ENCODE results near the gene SYNPO.

Gene SYNPO

DNA sequence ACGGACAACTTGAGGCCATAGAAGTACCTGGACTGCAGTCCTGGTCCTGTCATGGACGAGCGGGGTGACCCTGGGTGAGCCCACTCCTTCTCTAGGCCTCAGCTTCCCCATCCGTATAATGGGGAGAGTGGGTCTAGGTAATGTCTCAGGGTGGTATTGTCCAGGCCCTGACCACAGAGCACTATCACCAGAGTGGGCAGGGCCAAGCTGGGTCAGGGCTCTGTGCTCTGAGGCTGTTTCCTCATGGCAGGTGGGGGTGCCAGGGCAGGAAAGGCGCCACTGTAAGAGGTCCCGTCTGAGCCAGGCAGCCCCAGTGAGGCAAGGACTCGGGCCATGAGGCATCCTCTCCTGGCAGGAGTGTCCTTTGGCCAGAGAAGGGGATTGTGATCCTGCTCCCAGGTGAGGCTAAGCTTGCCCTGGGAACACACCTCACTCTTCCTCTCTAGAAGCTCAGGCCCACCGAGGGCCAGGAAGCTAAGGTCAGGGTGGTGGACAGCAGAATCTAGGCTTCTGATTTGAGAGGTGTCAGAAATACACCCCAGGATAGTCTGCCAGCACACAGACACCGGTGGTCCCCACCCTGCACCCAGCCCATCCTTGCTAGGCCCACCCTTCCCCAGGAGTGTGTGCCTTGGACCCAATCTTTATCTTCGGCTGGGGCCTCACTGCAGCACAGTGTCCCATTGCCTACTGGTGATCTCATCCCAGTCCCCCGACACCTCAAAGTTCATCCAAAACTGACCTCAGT lies 19.1 kb downstream of the SYNPO start:
- no peak for DNase-seq

DNA sequence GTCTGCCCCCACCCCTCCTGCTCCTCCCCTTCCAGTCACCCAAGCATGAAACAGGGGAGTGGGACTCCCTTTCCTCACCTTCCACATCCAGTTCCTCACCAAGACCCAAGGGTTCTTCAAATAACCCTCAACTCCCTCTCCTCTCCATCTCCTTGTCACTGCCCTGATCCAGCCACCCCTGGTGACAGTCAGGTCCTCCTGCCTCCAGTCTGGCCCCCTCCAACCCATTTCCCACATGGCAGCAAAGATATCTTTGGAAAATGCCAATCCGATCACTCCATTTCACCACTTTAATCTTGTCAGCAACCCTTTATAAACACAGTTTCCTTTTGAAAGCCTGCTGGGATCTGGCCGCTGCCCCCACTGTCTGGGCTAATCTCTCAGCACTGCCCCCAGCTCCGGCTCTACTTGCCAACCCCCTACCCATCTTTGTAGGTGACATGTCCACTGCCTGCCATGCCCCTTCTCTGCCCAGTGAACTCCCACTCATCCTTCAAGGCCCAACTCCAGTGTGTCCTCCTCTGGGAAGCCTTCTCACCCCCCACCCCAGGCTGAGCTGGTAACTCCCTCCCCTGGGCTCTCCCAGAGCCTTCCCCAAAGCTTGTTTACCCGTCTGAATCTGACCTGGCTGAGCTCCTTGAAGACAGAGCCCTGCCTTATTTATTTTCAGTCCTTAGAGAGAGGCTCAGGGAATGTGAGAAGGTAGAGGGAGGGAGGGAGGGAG lies 19.8 kb downstream of the SYNPO start:
- DNase-seq = no peak

DNA sequence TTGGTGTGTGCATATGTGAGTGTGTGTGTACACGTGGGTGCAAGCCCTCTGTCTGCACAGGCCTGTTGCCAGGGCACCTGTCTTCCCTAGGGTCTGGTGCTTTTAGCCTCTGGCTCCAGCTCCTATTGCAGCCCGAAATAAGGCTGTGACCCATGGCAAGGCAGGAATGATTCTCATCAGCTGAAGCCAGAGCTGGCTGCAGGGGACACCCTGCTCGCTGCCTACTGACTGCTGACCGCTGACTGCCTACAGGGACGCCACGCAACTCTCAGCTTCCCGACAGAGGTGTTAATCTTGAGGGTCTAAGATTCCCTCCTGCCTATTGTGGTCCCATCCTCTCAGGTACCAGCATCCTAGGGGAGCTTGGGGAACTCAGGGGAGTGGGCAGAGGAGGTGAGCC lies 20.6 kb downstream of the SYNPO start, which contains the start of gene MYOZ3:
TSS of gene MYOZ3 (plus strand) at position 166 of the 400 bp plus-strand sequence. CDS start 1,691 bp downstream, outside the sequence.
- no peak for DNase-seq

DNA sequence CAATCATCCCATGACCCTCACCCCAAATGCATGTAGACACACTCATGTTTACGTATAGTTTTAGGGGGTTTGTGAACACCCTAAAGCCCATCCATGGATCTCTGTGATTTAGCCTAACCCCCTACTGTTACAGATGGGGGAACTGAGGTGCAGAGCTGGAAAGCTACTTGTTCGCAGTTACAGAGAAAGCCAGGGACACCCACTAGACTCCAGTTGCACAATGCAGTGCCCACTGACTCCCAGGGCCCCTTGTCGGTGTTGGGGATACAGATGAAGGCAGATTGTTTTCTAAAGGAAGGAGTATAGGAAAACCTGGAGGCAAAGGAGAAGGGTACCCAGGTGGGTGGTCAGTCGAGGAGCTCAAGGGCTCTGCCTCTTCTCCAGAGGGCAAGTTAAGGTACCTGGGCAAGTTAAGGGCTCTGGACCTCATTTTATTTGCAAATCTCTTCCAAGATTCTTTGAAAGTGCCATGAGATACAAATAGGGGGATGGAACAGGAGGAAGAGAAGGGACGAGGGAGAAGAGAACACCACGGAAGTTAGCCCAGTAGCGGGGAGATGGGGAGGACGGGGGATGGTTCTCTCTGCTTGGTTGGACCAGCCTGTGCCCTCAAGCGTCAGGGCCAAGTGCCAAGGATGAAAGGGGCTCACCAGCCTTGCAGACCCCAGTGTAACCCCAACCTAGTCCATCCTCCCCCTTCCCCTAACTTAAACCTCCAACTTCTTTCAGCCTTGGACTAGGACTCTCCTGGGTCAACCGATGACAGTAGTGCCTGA lies 21.5 kb downstream of the SYNPO start:
- no peak for DNase-seq

DNA sequence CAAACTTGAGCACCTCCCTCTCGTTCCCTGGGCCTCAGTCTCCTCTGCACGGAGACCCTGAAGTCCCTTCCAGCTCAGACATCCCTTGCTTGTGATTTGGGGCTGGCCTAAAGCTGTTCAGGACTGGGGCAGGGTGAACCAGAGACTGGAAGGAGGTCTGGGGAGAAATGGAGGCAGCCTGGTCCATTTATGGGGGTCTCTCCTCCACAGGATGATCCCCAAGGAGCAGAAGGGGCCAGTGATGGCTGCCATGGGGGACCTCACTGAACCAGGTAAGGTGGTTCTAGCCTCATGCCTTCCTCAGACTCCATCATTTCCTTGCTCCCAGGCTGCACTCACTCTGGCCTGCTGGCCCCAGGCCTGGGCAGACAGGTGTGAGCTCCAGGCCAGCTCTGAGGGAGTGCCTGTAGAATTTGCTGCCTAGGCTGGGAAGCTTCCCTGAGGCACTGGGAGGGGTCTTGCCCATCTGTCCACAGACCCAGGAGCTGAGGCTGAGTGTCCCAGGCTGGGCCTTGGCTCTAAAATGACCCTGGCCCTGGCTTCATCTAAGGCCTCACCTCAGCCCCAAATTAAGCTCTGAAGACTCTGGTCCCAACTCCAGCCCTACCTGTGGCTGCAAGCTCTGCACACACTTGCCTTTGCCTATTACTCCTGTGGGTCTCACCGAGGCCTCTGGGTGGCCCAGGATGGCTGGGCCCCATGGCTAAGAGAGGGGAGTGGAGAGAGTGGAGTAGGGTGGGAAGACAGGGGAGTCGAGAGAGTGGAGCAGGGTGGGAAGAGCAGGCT lies 22.5 kb downstream of the SYNPO start:
- DNase-seq = no peak

DNA sequence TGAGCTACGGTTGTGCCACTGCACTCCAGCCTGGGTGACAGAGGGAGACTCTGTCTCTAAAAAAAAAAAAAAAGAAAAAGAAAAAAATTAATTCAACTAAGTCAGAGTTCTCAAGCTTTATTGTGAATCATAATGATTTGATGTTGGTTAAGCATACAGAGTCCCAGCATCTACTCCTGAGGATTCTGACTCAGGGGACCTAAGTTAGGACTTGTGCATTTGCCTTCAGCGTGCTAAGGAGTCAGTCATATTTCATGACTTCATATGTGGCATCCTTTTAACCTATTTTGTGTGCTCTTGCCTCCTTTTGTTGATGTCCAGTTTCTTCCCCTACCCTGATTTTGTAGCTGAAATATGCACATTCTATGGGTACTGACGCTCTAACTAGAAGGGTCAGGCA lies 23.5 kb downstream of the SYNPO start:
- no peak for DNase-seq

DNA sequence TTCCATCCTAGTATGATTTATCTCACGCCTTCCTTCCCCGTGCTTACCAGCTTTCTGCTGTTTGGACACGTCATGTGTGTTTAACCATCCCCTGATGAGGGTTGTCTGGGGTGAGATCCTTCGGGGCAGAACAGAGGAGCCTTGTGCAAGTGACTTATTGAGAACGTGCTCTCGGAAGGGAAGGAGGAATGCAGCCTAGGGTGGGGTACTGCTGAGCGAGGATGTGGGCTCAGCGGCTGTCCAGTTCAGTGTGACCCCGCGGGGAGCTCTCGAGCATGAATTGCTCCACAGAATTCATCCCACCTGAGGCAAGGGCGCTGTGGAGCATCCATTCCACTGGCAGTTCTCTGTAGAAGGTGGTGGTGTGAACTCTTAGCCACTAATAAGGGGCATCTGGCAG lies 24.6 kb downstream of the SYNPO start:
- no peak for DNase-seq

DNA sequence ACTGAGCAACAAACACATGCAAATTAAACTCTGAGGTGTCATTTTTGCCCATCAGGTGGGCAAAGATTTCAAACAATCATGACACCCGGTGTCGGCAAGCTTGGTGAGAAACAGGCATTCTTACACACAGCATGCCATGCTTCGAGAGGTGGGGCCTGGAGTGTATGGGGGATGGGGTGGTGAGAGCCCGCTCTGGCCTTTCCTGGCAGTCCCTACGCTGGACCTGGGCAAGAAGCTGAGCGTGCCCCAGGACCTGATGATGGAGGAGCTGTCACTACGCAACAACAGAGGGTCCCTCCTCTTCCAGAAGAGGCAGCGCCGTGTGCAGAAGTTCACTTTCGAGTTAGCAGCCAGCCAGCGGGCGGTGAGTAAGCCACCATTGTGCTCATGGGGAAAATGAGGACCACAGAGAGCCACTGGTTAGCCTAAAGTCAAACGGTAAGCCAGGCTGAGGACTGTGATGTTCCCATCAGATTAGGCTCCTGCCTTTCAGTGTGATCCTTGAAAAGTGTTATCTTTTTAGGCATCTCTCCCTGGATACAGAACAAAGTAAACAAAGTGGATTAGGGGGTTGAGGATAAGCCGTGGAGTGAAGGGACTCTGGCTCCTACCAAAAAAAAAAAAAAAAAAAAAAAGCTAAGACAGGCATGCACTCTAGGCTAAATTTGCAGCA lies 30.0 kb downstream of the SYNPO start:
- DNase-seq = no peak

DNA sequence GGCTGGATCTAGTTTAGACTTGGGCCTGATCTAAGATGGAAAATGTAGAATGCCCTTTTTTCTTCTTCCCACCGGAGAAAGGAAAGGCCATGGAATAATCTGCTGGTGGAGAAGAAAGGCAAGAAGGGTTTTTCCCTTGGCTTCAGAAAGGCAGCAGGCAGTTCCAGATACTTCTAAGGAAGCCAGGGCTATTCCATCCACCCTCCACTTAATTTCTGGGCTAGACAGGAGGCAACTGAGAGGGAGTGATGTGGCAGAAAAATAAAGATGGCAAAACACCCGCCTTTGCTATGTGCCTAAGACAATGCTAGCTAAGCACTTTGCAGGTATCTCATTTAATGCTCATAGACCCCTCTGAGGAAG lies 30.5 kb downstream of the SYNPO start:
- DNase-seq = no peak

DNA sequence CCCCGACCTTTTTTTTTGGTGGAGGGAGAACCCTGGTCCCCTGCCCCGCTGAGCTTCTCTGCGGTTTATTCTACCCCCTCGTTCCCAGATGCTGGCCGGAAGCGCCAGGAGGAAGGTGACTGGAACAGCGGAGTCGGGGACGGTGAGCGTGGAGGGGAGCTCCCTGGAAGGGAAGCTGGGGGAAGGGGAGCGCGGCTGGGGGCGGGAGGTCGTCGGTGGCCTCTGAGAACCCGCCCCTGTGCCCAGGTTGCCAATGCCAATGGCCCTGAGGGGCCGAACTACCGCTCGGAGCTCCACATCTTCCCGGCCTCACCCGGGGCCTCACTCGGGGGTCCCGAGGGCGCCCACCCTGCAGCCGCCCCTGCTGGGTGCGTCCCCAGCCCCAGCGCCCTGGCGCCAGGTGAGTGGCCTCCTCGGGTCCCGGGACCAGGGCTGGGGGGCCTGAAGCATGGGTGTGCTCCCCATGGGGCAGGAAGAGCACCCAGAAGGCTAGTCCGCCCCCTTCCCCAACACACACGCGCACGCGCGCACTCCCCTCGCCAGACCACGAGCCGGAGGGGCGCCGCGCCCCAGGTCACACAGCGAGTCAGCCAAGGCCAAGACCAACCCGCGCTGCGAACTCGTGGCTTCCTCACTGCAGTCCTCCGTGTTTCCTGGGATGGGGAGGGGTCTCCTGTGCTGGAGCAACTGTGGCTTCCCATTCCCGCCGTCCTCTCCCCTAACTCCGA lies 31.2 kb downstream of the SYNPO start:
- DNase-seq = no peak

DNA sequence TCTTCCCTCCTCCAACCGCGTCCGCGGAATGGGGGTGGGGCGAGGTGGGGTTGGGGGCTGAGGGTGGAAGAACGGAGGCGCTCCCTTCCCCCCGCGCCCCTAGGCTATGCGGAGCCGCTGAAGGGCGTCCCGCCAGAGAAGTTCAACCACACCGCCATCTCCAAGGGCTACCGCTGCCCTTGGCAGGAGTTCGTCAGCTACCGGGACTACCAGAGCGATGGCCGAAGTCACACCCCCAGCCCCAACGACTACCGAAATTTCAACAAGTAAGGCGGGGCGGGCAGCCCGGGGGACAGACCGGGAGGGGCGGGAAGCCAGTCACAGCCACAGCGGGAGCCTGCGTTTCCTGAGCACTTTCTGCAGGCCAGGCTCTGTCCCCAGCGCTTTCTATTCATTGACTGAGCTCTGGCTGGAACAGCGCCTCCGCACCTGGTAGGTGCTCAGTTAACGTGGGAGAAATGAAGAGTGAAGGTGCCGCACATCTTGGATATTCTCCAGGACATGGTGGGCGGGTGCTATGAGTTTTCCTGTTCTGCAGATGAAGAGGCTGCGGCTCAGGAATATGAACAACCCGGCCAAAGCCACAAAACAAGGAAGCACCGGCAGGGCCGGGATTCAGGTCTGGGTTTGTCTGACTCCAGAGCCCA lies 31.9 kb downstream of the SYNPO start:
- no peak for DNase-seq

DNA sequence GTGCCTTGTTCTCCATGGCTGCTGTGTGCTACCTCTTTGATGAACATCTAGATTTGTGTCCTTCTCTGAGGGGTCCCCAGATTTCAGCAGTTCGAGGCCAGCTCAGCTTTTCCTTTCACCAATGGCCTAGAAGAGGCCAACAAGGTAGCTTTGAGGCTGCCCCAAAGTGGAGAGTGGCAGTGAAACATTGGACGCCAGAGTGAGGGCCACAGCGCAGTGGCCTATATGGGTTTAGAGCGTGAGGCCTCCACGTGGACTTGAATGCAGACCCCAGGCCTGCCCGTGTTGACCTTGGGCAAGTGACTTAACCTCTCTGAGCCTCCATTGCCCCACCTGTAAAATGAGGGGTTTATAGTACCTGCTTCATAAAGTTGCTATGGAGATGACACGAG lies 32.4 kb downstream of the SYNPO start:
- no peak for DNase-seq

DNA sequence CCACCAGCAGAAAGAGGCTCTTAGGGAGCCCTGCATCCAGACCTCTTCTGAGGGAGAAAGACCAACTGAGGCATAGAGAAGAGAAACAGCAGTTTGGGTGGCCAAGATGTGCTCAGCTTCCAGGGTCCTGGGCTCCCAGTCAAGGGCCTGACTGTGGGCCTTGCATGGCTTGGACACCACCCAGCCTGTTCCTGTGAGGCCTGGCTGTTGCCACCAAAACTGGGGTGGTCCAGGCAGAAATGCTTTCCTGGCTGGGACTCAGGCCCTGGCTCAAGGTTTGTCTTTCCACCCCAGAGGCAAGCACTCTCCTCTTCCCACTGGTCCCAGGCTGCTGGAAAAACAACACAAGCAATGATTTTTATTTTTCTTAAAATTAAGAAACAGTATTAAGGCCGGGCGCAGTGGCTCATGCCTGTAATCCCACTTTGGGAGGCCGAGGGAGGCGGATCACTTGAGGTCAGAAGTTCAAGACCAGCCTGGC lies 33.9 kb downstream of the SYNPO start:
- no peak for DNase-seq

DNA sequence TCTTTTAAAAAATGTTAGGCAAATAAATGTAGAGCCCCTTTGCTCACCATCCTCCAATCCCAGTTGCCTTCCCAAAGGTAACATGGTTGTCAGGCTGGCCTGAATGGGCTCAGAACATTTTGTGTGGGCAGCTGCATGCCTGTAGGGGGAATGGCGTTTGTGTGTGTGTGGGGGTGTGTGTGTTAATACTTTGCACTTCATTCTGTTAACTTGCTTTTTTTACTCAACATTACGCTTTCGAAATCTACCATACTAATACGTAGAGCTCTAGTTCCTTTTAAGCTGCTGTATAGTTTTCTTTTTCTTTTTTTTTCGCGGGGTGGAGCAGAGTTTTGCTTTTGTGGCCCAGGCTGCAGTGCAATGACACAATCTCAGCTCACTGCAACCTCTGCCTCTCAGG lies 34.6 kb downstream of the SYNPO start:
- no peak for DNase-seq

DNA sequence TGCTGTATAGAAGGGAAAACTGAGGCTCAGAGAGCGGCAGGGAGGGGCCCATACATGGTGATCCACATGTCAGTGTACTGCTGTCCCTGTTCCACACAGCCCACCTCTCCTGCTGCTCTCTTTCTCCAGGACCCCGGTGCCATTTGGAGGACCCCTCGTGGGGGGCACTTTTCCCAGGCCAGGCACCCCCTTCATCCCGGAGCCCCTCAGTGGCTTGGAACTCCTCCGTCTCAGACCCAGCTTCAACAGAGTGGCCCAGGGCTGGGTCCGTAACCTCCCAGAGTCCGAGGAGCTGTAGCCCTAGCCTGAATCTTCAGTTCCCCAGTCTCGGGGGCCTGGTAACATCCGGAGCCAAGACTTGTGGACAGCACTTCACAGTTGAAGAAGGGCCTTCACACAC lies 36.1 kb downstream of the SYNPO start:
- no peak for DNase-seq

DNA sequence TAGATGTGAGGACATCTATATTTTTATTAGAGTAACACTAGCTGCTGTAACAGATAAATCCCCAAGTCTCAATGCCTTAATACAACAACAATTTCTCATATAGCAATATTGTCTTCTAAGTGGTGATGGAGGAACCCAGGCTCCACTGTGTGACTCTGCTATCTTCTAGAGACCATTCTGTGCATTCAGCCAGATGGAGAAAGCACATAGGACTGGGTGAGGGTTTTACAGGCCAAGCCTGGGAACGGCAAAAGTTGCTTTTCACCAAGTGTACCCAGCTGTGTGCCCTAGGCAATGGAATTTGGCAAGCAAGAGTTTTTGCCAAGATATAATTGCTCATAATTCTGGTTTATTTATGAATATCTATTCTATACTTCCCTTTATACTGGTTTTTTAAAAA lies 48.7 kb downstream of the SYNPO start:
- no peak for DNase-seq

DNA sequence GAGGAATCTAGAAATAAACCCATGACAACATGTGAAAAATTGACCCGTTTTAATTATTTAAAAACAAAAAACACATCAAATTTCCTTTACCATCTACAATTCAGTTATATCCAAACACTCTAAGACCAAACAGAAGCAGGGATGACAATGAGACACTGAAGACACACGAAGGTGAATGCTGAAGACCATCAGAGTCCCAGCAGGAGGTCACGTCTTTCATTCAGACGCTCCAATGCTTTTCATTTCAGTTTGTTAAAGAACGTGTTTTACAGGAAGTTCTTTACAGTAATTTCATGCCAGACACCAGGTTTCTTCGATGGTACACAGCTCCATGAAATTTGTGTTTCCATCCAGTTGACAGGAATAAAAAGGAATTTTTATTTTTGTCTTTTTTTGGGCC lies 50.3 kb downstream of the SYNPO start:
- DNase-seq = no peak

DNA sequence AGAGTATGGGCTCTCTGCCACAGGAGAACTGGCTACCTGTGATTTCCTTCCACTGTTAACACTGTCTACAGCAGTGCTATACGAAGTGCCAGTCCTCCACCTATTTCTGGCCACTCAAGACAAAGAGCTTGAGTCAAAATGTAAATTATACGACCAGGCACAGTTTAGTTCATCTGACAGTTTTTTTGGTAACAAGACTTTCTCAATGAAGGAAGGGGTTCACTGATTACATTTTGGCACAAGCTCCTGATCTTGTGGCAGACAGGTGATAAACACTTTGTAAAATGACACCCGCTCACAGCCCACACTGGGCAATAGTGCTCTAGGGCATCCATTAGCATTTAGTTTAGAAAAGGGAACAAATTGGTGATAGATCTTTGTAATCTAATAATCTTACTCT lies 51.8 kb downstream of the SYNPO start:
- DNase-seq = no peak

DNA sequence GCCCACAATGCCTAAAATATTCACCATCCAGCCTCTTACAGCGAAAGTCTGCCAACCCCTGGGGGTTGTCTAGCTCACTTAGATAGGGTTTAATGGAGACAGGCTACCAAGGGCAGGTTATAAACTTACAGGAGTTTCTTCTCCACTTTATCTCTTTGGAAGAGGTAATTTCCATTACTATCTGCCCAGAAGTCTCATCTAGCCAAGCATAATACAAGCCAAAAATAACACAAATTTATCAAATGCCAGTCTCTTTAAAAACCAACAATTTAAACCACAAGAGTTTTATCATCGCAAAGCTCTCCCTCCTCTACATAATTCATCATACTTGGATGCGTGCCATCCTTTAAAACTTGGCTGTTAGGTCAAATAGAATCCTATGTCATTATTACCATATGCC lies 54.2 kb downstream of the SYNPO start:
- DNase-seq = no peak

DNA sequence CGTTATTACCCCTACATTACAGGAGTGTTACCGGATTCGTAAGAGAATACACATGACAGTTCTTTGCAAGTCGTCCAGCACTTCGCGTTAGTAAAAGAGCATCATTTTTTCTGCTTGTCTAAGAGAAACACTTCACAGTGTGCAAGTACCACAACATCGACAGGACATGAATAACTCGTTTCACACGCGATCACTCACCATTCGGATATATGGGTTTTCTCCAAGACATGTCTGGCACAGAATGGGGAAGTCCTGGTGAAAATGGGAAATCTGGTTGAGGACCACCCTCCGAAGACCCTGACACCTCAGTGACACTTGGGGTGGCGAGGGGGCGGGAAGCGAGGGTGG lies 59.8 kb downstream of the SYNPO start:
- DNase-seq = no peak
